ENCODE measurements around the gene TMEM237. TPM values are rescaled to one million over a fixed set of nuclear protein-coding genes. Genes with fewer than 3 reads are reported as not detected.
"Not testable (repeated sequence)": the region's sequence is repeated elsewhere in the genome, so short reads cannot be mapped to it uniquely, and the experiment has no call there.

The TMEM237 gene
- total and polyA plus RNA-seq, 4 donors, result 1.2 to 5.2 (median 2.2) TPM

DNA sequence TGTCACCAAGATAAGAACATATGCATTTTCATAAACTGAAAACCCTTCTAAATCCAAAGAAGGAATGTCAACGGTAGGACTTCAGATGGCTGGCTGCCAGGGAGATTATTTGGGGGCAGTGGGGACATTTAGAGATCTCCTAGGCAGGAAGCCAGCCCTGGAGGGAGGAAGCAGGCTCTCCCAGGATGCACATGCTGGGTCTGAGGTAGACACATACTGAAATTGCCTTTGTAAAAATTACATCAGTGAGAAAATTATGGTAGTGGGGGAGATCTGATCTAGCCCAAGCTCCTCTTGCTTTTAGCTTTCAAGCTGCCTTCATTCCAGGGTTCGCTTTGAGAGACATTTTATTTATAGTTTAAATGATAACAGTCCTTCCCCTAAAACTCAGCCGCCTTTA is 31.0 kb upstream of the TMEM237 start:
- Histone ChIP-seq H3K9me3 (ENCODE audit: control insufficient read depth in 4 of 4, low read length in 3 of 4) (no peaks in the 10 kb centered on the region), H3K27ac (ENCODE audit: low read depth in 1 of 2, low read length in 2 of 2) (no peak overlapping the region), H3K4me1 (ENCODE audit: control insufficient read depth in 4 of 4, insufficient read depth in 4 of 4, low read length in 3 of 4) (no peaks in the 10 kb centered on the region), H3K9ac (ENCODE audit: low read depth in 1 of 2, low read length in 2 of 2) (no peak overlapping the region), H3K27me3 (ENCODE audit: control insufficient read depth in 4 of 4, insufficient read depth in 4 of 4, low read length in 3 of 4) (no peaks in the 10 kb centered on the region), H3K36me3 (ENCODE audit: control insufficient read depth in 4 of 4, insufficient read depth in 3 of 4, low read depth in 1 of 4, low read length in 3 of 4) (no peaks in the 10 kb centered on the region), H3K4me3 (ENCODE audit: low read depth in 1 of 3, low read length in 3 of 3) (no peak overlapping the region)
- 69% methylated on average over 3 of the region's 3 CpGs for WGBS
- TF ChIP-seq HNF4A (conservative IDR thresholded peaks at IDR 0.05) (no peak), HNF4G (IDR thresholded peaks at IDR 0.05) (no peak), YY1 (IDR thresholded peaks at IDR 0.05) (no peak), SP1 (IDR thresholded peaks at IDR 0.05) (no peak), RXRA (IDR thresholded peaks at IDR 0.05) (no peak)
- TF ChIP-seq, protein P1, sequence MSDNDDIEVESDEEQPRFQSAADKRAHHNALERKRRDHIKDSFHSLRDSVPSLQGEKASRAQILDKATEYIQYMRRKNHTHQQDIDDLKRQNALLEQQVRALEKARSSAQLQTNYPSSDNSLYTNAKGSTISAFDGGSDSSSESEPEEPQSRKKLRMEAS (IDR thresholded peaks at IDR 0.05), result no peak
- no peak for DNase-seq (ENCODE audit: low spot score)

DNA sequence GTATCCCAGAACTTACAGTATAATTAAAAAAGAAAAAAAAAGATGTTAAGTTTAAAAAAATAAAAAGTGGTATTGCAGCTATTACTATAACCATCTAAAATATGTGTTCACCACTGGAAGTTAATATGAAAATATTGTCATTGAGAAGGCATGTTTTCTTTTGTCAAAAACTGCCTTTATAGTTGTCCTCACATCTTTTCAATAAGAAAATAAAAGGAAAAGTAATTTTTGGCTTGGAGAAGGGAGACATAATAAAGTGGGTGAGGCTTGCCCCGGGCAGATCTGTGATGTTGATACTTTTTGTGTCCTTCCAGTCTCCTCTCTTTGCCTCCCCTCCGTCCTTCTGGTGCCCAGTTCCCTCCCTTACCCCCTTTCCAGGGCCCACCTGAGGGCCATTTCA is 30.2 kb upstream of the TMEM237 start:
- H3K4me1 ChIP-seq (ENCODE audit: control insufficient read depth in 4 of 4, insufficient read depth in 4 of 4, low read length in 3 of 4), result no peaks in the 10 kb centered on the region
- H3K4me3 ChIP-seq (ENCODE audit: low read depth in 1 of 3, low read length in 3 of 3), result no peak overlapping the region
- H3K36me3 ChIP-seq (ENCODE audit: control insufficient read depth in 4 of 4, insufficient read depth in 3 of 4, low read depth in 1 of 4, low read length in 3 of 4), result no peaks in the 10 kb centered on the region
- no peak for DNase-seq (ENCODE audit: low spot score)
- no peaks in the 10 kb centered on the region for H3K9me3 ChIP-seq (ENCODE audit: control insufficient read depth in 4 of 4, low read length in 3 of 4)
- TF ChIP-seq JUND (IDR thresholded peaks at IDR 0.05), result no peak
- no peak for TF ChIP-seq EGR1 (IDR thresholded peaks at IDR 0.05; ENCODE audit: low read depth in 2 of 2)
- TF ChIP-seq FOXA1 (IDR thresholded peaks at IDR 0.05), result no peak
- no peak for TF ChIP-seq NR2F2 (IDR thresholded peaks at IDR 0.05)
- TF ChIP-seq HNF4A (conservative IDR thresholded peaks at IDR 0.05), result no peak
- TF ChIP-seq, protein P2, sequence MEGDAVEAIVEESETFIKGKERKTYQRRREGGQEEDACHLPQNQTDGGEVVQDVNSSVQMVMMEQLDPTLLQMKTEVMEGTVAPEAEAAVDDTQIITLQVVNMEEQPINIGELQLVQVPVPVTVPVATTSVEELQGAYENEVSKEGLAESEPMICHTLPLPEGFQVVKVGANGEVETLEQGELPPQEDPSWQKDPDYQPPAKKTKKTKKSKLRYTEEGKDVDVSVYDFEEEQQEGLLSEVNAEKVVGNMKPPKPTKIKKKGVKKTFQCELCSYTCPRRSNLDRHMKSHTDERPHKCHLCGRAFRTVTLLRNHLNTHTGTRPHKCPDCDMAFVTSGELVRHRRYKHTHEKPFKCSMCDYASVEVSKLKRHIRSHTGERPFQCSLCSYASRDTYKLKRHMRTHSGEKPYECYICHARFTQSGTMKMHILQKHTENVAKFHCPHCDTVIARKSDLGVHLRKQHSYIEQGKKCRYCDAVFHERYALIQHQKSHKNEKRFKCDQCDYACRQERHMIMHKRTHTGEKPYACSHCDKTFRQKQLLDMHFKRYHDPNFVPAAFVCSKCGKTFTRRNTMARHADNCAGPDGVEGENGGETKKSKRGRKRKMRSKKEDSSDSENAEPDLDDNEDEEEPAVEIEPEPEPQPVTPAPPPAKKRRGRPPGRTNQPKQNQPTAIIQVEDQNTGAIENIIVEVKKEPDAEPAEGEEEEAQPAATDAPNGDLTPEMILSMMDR (IDR thresholded peaks at IDR 0.05; ENCODE audit: low read depth, low read length, missing input control), result no peak
- no peak for TF ChIP-seq RAD21 (IDR thresholded peaks at IDR 0.05)
- no peak for TF ChIP-seq TAF1 (conservative IDR thresholded peaks at IDR 0.05)
- TF ChIP-seq, protein P1 (IDR thresholded peaks at IDR 0.05), result no peak
- no peak for TF ChIP-seq GABPA (IDR thresholded peaks at IDR 0.05 in 1 of 2, conservative IDR thresholded peaks at IDR 0.05 in 1 of 2)
- TF ChIP-seq SP1 (IDR thresholded peaks at IDR 0.05), result no peak
- TF ChIP-seq, protein P3, sequence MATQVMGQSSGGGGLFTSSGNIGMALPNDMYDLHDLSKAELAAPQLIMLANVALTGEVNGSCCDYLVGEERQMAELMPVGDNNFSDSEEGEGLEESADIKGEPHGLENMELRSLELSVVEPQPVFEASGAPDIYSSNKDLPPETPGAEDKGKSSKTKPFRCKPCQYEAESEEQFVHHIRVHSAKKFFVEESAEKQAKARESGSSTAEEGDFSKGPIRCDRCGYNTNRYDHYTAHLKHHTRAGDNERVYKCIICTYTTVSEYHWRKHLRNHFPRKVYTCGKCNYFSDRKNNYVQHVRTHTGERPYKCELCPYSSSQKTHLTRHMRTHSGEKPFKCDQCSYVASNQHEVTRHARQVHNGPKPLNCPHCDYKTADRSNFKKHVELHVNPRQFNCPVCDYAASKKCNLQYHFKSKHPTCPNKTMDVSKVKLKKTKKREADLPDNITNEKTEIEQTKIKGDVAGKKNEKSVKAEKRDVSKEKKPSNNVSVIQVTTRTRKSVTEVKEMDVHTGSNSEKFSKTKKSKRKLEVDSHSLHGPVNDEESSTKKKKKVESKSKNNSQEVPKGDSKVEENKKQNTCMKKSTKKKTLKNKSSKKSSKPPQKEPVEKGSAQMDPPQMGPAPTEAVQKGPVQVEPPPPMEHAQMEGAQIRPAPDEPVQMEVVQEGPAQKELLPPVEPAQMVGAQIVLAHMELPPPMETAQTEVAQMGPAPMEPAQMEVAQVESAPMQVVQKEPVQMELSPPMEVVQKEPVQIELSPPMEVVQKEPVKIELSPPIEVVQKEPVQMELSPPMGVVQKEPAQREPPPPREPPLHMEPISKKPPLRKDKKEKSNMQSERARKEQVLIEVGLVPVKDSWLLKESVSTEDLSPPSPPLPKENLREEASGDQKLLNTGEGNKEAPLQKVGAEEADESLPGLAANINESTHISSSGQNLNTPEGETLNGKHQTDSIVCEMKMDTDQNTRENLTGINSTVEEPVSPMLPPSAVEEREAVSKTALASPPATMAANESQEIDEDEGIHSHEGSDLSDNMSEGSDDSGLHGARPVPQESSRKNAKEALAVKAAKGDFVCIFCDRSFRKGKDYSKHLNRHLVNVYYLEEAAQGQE (IDR thresholded peaks at IDR 0.05), result no peak
- no peaks in the 10 kb centered on the region for H3K27me3 ChIP-seq (ENCODE audit: control insufficient read depth in 4 of 4, insufficient read depth in 4 of 4, low read length in 3 of 4)
- H3K9ac ChIP-seq (ENCODE audit: low read depth in 1 of 2, low read length in 2 of 2), result no peak overlapping the region
- no peak overlapping the region for H3K27ac ChIP-seq (ENCODE audit: low read depth in 1 of 2, low read length in 2 of 2)
- 85% methylated on average over 2 of the region's 2 CpGs for WGBS

DNA sequence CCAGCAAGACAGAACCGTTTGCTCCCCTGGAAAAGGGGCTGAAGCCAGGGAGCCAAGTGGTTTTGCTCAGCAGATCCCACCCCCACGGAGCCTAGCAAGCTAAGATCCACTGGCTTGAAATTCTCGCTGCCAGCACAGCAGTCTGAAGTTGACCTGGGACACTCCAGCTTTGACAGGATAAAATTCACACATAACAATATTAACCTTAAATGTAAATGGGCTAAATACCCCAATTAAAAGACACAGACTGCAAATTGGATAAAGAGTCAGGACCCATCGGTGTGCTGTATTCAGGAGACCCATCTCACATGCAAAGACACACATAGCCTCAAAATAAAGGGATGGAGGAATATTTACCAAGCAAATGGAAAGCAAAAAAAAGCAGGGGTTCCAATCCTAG is 27.9 kb upstream of the TMEM237 start:
- 61% methylated on average over 4 of the region's 4 CpGs for WGBS
- not testable (repeated sequence) for DNase-seq (ENCODE audit: low spot score)

More for the DNA sequence above, 27.9 kb upstream of the TMEM237 start:
- H3K27ac ChIP-seq (ENCODE audit: low read depth in 1 of 2, low read length in 2 of 2); H3K4me3 ChIP-seq (ENCODE audit: low read depth in 1 of 3, low read length in 3 of 3); H3K4me1 ChIP-seq (ENCODE audit: control insufficient read depth in 4 of 4, insufficient read depth in 4 of 4, low read length in 3 of 4); H3K9ac ChIP-seq (ENCODE audit: low read depth in 1 of 2, low read length in 2 of 2); H3K9me3 ChIP-seq (ENCODE audit: control insufficient read depth in 4 of 4, low read length in 3 of 4); H3K36me3 ChIP-seq (ENCODE audit: control insufficient read depth in 4 of 4, insufficient read depth in 3 of 4, low read depth in 1 of 4, low read length in 3 of 4); H3K27me3 ChIP-seq (ENCODE audit: control insufficient read depth in 4 of 4, insufficient read depth in 4 of 4, low read length in 3 of 4): not testable (repeated sequence)

Measured in liver (tissue), 9 donors.